Prostate gland (tissue), 2 donors: ENCODE measurements around the gene PROX1.

Experiments
- CTCF ChIP-seq, 4 experiments: fragments of 200-600 bp in 2 of 4; fragments of 450-650 bp in 2 of 4; sonication (generic) in 2 of 4; IDR thresholded peaks; 1 replicate in 3 of 4; 2 replicates in 1 of 4; pipeline ENCODE4 v1.5.1; 2016 to 2019; ENCODE audit warnings: antibody characterized with exemption in 4 of 4, mild to moderate bottlenecking in 2 of 4, moderate library complexity in 2 of 4
- POLR2A ChIP-seq: fragments of 450-650 bp; IDR thresholded peaks from one replicate; pipeline ENCODE4 v1.6.1; 2016; ENCODE audit warnings: antibody characterized with exemption, mild to moderate bottlenecking

GRCh38 chr1:214067853-214068703, 80.3 kb downstream of the PROX1 start:
- TF ChIP-seq CTCF (IDR thresholded peaks at IDR 0.05) (no peak), POLR2A (no peak)
